GM19397 (cell line): Measurements from ENCODE around the gene TMEM235.
"Not testable (repeated sequence)": the region's sequence is repeated elsewhere in the genome, so short reads cannot be mapped to it uniquely, and the experiment has no call there.

Experiments
- ATAC-seq: cut with Tn5 transposase; IDR thresholded peaks from one replicate; pipeline ENCODE4 v1.9.1; 2021; ENCODE audit warnings: mild to moderate bottlenecking, moderate library complexity; ENCODE audit not compliant: unreplicated experiment

The TMEM235 gene

DNA sequence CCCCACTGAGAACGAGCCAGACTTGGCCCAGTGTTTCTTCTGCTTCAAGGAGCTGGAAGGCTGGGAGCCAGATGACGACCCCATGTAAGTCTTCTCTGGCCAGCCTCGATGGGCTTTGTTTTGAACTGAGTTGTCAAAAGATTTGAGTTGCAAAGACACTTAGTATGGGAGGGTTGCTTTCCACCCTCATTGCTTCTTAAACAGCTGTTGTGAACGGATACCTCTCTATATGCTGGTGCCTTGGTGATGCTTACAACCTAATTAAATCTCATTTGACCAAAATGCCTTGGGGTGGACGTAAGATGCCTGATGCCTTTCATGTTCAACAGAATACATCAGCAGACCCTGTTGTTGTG, 16.7 kb upstream of the TMEM235 start:
- ATAC-seq: no peak

DNA sequence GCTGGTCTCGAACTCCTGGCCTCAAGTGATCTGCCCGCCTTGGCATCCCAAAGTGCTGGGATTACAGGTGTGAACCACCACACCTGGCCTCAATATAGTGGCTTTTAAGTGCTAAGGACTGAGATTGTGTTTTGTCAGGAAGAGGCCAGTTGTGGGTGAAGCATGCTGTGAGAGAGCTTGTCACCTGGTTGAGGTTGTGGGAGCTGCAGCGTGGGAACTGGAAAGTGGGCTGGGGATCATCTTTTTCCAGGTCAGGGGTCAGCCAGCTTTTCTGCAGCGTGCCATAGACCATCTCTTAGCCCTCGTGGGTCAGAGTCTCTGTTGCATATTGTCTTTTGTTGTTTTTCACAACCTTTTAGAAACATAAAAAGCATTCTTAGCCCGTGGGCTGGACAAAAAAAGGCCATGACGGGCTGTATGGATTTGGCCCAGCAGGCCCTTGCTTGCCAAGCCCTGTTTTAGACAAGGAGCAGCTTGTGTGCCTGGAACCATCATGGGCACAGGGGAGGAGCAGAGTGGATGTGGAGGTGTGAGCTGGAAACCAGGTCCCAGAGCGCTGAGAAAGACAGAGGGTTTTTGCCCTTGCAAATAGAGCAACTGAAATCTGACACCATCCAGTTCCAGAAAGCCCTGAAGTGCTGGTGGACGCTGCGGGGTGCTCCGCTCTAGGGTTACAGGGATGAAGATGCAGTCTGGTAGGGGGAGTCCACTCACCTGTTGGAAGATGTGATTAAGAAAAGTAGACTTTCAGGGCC, 11.9 kb upstream of the TMEM235 start:
- no peak for ATAC-seq

- ATAC-seq: no peak
Observed at GRCh38 chr17:78223061-78223460, 8.4 kb upstream of the TMEM235 start.

- ATAC-seq: no peak
Observed at GRCh38 chr17:78223765-78224164, 7.7 kb upstream of the TMEM235 start.

DNA sequence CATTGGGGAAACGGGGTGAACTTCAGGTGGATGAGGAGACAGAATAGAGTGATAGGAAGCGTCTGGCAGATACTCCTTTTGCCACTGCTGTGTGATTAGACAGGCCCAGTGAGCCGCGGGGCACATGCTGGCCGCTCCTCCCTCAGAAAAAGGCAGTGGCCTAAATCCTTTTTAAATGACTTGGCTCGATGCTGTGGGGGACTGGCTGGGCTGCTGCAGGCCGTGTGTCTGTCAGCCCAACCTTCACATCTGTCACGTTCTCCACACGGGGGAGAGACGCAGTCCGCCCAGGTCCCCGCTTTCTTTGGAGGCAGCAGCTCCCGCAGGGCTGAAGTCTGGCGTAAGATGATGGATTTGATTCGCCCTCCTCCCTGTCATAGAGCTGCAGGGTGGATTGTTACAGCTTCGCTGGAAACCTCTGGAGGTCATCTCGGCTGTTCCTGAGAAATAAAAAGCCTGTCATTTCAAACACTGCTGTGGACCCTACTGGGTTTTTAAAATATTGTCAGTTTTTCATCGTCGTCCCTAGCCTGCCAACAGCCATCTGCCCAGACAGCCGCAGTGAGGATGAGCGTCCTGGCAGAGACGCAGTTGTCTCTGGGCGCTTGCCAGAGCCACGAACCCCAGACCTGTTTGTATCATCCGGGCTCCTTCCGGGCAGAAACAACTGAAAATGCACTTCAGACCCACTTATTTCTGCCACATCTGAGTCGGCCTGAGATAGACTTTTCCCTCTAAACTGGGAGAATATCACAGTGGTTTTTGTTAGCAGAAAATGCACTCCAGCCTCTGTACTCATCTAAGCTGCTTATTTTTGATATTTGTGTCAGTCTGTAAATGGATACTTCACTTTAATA, 7.0 kb upstream of the TMEM235 start:
- no peak for ATAC-seq

- no peak for ATAC-seq
Observed at GRCh38 chr17:78225088-78225865, 6.2 kb upstream of the TMEM235 start.

DNA sequence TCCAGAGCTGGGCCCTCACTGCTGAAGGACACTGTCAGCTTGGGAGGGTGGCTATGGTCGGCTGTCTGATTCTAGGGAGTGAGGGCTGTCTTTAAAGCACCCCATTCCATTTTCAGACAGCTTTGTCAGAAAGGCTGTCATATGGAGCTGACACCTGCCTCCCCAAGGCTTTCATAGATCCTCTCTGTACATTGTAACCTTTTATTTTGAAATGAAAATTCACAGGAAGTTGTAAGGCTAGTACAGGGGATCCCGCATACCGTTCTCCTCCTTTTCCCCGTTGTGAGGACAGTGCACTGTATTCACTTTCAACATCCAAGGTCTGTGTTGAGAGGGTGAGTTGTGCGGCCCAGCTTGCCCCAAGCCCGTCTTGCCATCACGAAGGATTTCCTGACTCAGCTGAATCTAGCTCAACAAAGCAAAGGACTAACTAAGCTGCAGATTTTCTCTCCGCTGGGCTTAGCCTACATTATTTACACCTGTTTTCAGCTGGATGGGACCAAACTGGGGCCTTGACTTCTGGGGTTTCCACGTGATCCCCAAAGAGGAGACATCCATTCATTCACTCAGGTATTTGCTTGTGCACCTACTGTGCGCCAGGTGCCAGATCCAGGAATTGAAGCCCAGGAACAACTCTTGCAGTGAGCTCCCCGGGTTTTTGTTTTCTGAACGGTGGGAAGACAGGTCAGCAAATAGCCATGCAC, 5.2 kb upstream of the TMEM235 start:
- ATAC-seq: no peak

DNA sequence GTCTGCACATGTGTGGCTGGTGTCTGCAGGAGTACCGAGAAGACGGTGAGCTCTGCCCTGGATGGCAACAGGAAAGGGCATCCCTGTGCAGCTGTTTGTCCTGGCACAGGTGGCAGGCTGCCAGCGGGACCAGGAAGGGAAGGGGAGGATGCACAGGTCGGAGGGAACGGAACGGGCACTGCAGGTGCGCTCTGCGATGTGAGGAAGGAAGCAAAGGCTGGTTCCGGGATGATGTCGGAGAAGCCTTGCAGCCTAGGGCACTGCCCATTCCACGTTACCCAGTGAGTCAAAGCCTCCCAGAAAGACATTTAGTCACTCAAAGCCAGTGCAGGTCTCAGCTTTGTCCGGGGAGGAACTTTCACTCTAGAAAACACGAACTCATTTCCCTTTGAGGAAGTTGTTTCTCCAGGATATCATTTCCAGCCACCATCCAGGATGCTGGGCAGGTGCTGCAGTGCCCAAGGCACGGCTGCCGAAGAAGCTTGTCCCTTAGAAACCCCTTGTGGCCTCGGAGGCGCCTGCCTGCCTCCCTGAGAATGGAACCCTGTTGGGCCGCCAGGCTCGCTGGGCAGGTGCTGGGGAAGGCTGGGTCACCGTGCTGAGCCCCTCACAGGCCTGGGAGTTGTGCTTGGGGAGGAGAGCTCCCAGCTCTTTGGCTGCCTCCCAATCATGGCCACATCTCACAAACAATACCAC, 4.5 kb upstream of the TMEM235 start:
- no peak for ATAC-seq

DNA sequence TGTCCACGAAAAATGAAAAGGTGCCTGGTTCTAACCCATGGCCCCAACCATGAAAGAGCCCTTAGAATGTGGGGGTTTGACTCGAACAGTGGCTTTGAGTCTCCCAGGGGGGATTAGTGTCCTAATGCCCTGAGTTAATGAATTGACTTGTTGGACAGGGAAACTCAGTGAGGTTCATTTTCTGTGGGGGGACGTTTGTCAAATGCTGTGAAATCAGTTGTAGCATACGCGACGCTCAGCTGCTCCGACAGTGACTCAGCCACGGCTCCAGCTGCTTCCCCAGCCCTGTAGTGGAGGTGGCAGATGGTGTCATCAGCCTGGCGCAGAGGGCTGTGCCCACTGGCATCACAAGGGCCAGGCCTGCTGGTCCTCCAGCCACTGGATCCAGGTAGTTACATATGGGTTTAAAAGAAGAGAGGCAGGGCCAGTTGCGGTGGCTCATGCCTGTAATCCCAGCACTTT, 3.9 kb upstream of the TMEM235 start:
- no peak for ATAC-seq

DNA sequence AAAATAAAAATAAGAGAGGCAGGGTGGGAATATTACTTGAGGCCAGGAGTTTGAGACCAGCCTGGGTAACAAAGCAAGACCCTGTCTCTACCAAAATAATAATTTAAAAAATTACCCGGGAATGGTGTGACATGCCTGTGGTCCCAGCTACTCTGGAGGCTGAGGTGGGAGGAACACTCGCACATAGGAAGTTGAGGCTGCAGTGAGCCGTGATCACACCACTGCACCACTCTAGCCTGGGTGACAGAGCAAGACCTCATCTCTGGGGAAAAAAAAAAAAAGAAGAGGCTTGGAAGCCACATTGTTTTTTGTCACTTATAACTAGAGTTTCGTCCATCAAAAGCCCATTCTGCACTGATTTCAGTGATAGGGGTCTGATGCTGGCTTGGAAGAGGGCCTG, 3.3 kb upstream of the TMEM235 start:
- ATAC-seq: no peak

GRCh38 chr17:78230252-78230962, 1.0 kb upstream of the TMEM235 start:
- ATAC-seq: no peak

DNA sequence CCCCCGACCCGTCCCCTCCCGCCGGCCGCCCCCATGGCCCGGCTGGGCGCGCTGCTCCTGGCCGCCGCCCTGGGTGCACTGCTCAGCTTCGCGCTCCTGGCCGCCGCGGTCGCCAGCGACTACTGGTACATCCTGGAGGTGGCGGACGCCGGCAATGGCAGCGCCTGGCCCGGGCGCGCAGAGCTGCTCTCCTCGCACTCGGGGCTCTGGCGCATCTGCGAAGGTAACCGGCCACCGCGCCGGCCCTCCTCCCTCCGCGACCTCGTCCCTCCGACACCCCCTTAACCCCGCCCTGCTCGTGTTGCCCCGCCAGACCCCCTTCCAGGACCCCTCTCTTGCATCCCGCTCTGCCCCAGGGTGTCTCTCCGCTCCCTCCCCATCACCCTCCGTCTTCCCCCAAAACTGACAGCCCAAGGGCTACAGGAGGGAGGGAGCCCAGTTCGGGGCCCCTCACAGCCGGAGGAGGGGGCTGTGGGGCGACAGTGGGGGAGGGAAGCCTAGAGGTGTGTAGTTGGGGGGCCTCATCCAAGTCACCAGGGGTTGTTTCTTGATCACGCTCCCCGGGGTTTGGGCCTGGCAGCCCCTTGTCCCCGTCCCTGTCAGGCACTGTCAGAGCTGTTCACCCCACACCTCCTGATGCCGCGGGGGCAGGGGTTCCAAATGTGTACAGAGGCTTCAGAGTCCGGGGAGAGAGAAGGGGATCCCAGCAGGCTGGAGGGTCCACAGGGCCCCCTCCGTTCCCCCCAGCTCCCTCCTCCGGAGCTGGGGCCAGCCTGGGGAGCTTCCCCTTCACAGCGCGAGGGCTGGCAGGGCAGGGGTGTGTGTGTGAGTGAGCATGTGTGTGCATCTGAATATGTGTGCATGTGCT, 794 bp downstream of the TMEM235 start:
- no peak for ATAC-seq

GRCh38 chr17:78232859-78233173, 1.4 kb downstream of the TMEM235 start:
- ATAC-seq: no peak

GRCh38 chr17:78233678-78234077, 2.2 kb downstream of the TMEM235 start:
- ATAC-seq: no peak

GRCh38 chr17:78234261-78234865, 2.9 kb downstream of the TMEM235 start:
- no peak for ATAC-seq

- ATAC-seq: not testable (repeated sequence)
Observed at GRCh38 chr17:78235022-78235421, 3.6 kb downstream of the TMEM235 start.

GRCh38 chr17:78235885-78236284, 4.5 kb downstream of the TMEM235 start:
- no peak for ATAC-seq

GRCh38 chr17:78236362-78237127, 5.1 kb downstream of the TMEM235 start:
- ATAC-seq: no peak
